Activated T-cell treated with anti-CD3 and anti-CD28 coated beads, Interleukin-2, amount 50 U/mL, for 24 hours (primary cell): ENCODE results near the gene MAP3K2.

Experiments
- DNase-seq: peaks from one replicate; pipeline ENCODE4 v3.0.0-alpha.2; 2020
- H3K27ac Mint-ChIP-seq: 2 replicates; pipeline ENCODE4 v1.8.0; 2020; ENCODE audit warnings: mild to moderate bottlenecking, mixed read lengths
- H3K27me3 Mint-ChIP-seq: 2 replicates; pipeline ENCODE4 v1.8.0; 2020; ENCODE audit warnings: mixed read lengths
- H3K36me3 Mint-ChIP-seq: 2 replicates; pipeline ENCODE4 v1.8.0; 2020; ENCODE audit warnings: low read depth, mixed read lengths
- H3K4me1 Mint-ChIP-seq: 2 replicates; pipeline ENCODE4 v1.8.0; 2020; ENCODE audit warnings: low read depth, mixed read lengths
- H3K4me3 Mint-ChIP-seq: 2 replicates; pipeline ENCODE4 v1.8.0; 2020; ENCODE audit warnings: mild to moderate bottlenecking, moderate library complexity, mixed read lengths
- H3K9me3 Mint-ChIP-seq: 2 replicates; pipeline ENCODE4 v1.8.0; 2020; ENCODE audit warnings: mixed read lengths

MAP3K2 gene

GRCh38 chr2:127293748-127294562, 93.8 kb downstream of the MAP3K2 start, which contains the start of gene ERCC3:
TSS of gene ERCC3 (minus strand) at chr2:127294144. CDS start at chr2:127294081, 63 bp downstream.
- Mint-ChIP-seq H3K4me3 (peak within 1 kb of the TSS; percentile 100), H3K4me1 (peaks cover 31% of the 10 kb centered on the region), H3K27ac (peak within 1 kb of the TSS; percentile 99)

GRCh38 chr2:127293386-127293747, 94.4 kb downstream of the MAP3K2 start:
- H3K36me3 Mint-ChIP-seq: peaks cover 60% of the 10 kb centered on the region
- peaks cover 31% of the 10 kb centered on the region for H3K4me1 Mint-ChIP-seq
- H3K27me3 Mint-ChIP-seq: no peaks in the 10 kb centered on the region
- H3K4me3 Mint-ChIP-seq: peak overlapping the region; percentile 100
- DNase-seq: no peak
- no peaks in the 10 kb centered on the region for H3K9me3 Mint-ChIP-seq
- peak overlapping the region; percentile 99 for H3K27ac Mint-ChIP-seq

More at GRCh38 chr2:127293748-127294562, 93.8 kb downstream of the MAP3K2 start, which contains the start of gene ERCC3:
- Mint-ChIP-seq H3K36me3 (peaks cover 54% of the 10 kb centered on the region), H3K27me3 (no peaks in the 10 kb centered on the region), H3K9me3 (no peaks in the 10 kb centered on the region)
- DNase-seq: peak; percentile 90

DNA sequence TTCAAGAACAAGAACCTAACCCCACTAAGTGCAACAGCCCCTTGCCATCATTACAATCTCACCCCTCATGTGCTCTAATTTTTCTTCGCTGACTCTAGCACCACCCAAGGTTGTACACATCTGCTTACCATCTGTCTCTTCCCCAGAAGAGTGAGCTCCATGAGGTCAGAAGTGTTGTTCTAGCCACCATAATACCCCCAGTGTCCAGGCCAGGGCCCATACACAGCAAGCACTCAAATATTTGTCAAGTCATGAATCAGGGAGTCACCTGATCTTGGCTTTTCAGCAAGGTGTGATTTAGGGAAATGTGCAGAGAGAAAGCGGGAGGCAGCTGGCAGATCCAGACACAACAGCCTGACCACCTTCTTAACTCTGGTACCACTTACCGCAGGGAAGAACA, 99.5 kb downstream of the MAP3K2 start:
- no peaks in the 10 kb centered on the region for H3K27me3 Mint-ChIP-seq
- H3K4me1 Mint-ChIP-seq: peaks cover 40% of the 10 kb centered on the region
- H3K4me3 Mint-ChIP-seq: no peak overlapping the region
- no peak for DNase-seq
- H3K36me3 Mint-ChIP-seq: peaks cover 99% of the 10 kb centered on the region
- H3K9me3 Mint-ChIP-seq: no peaks in the 10 kb centered on the region
- H3K27ac Mint-ChIP-seq: peak overlapping the region; percentile 7

DNA sequence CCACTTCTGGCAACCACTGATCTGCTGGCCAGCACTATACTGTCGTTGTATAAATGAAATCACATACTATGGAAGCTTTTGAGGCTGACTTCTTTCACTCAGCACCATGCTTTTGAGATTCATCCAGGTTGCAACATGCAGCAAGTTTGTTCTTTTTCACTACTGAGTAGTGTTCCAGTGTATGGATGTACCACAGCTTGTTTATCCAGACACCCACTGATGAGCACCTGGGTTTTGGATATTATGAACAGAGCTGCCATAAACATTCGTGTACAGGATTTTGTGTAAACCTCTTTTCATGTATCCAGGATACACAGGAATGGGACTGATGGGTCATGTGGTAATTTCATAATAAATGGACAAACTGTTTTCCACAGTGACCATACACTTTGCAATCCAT, 104.5 kb downstream of the MAP3K2 start:
- H3K27ac Mint-ChIP-seq: no peak overlapping the region
- DNase-seq: no peak
- H3K9me3 Mint-ChIP-seq: no peaks in the 10 kb centered on the region
- peaks cover 98% of the 10 kb centered on the region for H3K36me3 Mint-ChIP-seq
- peaks cover 34% of the 10 kb centered on the region for H3K4me1 Mint-ChIP-seq
- no peak overlapping the region for H3K4me3 Mint-ChIP-seq
- H3K27me3 Mint-ChIP-seq: no peaks in the 10 kb centered on the region

DNA sequence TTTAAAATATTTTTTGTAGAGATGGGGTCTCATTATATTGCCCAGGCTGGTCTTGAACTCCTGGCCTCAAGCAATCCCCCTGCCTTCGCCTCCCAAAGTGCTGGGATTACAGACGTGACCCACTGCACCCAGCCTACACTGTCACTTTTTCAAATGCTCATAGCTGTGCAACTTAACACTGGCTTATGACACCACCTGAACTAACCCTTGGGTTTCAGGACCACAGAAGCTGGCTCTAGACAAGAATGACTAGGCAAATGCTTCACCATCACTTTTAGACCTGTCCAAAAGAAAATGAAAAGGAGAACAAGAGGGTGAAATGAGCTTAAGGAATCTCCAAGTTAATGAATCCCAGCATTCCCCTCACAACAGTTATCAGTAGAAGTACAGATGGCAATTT, 107.1 kb downstream of the MAP3K2 start:
- no peak overlapping the region for H3K4me3 Mint-ChIP-seq
- no peak for DNase-seq
- peak overlapping the region; percentile 58 for H3K27ac Mint-ChIP-seq
- no peaks in the 10 kb centered on the region for H3K27me3 Mint-ChIP-seq
- H3K4me1 Mint-ChIP-seq: peaks cover 38% of the 10 kb centered on the region
- no peaks in the 10 kb centered on the region for H3K9me3 Mint-ChIP-seq
- H3K36me3 Mint-ChIP-seq: peaks cover 96% of the 10 kb centered on the region

DNA sequence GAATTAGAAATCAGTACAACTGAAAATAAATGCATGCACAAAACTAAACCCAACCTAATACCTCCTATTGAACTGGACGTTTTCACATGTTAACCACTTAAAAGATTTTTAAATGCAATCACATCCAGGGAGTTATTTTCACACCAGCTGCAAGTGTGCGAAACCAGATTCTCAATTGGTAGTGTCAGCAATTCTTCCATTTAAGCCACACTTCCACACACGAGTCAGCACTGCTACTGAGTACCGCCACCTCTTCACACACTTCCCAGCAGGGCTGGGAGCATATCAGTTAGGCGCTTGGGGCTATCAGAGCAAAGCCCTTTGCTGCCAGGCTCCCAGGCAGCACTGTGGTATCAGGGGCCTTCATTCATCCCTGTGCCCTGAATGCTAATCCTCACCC, 108.0 kb downstream of the MAP3K2 start:
- Mint-ChIP-seq H3K36me3 (peaks cover 96% of the 10 kb centered on the region), H3K27me3 (no peaks in the 10 kb centered on the region), H3K4me3 (no peak overlapping the region), H3K27ac (no peak overlapping the region), H3K4me1 (peaks cover 37% of the 10 kb centered on the region), H3K9me3 (no peaks in the 10 kb centered on the region)
- DNase-seq: no peak

GRCh38 chr2:127278959-127279358, 108.8 kb downstream of the MAP3K2 start:
- H3K36me3 Mint-ChIP-seq: peaks cover 95% of the 10 kb centered on the region
- no peak for DNase-seq
- no peaks in the 10 kb centered on the region for H3K9me3 Mint-ChIP-seq
- peak overlapping the region; percentile 11 for H3K27ac Mint-ChIP-seq
- H3K4me1 Mint-ChIP-seq: peaks cover 31% of the 10 kb centered on the region
- H3K27me3 Mint-ChIP-seq: no peaks in the 10 kb centered on the region
- no peak overlapping the region for H3K4me3 Mint-ChIP-seq

DNA sequence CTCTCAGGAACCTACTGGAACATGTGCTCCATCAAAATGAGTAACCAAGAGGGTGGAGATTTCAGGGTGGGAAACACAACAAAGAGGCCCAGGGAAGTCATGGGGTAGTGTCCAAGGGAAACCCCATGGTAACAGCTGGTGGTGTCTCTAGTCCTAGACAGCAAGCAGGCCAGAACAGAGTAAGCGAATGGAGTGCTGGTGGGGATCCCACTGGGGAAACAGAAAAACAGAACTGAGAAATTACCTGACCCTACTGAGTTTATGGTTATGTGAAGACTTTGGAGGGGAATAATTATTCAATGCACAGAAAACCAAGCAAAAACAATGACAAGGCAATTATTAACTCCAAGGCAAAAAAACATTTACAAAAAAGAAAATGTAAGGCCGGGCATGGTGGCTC, 110.7 kb downstream of the MAP3K2 start:
- Mint-ChIP-seq H3K27me3 (no peaks in the 10 kb centered on the region), H3K9me3 (no peaks in the 10 kb centered on the region), H3K27ac (peak overlapping the region; percentile 66), H3K4me3 (no peak overlapping the region), H3K4me1 (peaks cover 14% of the 10 kb centered on the region), H3K36me3 (peaks cover 96% of the 10 kb centered on the region)
- no peak for DNase-seq

DNA sequence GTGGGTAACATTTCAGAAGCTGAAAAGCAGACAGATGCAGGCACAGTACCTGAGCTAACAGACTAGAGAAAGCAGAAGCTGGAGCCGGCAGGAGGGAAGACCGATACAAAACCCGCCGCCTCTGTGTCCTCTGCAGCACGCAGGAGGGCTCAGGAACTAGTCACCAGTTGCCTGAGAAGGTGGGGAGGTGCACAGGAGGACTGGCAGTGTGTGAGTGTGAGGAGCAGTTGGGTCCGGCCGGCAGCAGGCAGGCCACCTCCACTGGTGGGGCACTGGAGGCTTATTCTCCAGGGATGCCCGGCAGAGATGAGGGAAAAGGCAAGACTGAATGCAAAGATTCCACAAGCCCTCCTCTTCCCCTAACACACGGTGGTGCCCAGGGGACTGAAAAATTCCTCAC, 112.0 kb downstream of the MAP3K2 start:
- Mint-ChIP-seq H3K4me1 (peaks cover 12% of the 10 kb centered on the region), H3K27me3 (no peaks in the 10 kb centered on the region), H3K4me3 (no peak overlapping the region), H3K36me3 (peaks cover 94% of the 10 kb centered on the region), H3K27ac (no peak overlapping the region), H3K9me3 (no peaks in the 10 kb centered on the region)
- no peak for DNase-seq

- Mint-ChIP-seq H3K9me3 (no peaks in the 10 kb centered on the region), H3K36me3 (peaks cover 96% of the 10 kb centered on the region), H3K27ac (no peak overlapping the region), H3K27me3 (no peaks in the 10 kb centered on the region), H3K4me1 (peaks cover 12% of the 10 kb centered on the region), H3K4me3 (no peak overlapping the region)
- no peak for DNase-seq
Observed at GRCh38 chr2:127275356-127275755, 112.4 kb downstream of the MAP3K2 start.

DNA sequence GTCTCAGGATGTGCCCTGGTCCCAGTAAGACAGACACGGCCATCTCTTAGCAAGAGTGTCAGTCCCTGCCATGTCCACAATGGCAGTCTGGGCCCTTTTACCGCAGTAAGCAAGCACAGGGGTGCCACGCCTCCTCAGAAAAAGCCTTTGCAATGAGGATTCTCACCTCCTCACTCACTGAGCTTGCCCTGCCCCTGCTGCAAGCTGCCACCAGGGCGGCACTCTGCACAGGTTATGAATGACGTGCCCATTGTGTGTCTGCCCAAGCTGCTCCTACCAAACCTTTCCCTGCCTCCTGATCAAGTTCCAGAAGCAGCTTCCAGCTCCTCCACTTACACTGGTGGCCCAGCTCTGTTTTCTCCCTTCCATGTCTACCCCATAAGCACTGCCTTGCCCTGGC, 117.1 kb downstream of the MAP3K2 start:
- peaks cover 92% of the 10 kb centered on the region for H3K36me3 Mint-ChIP-seq
- H3K9me3 Mint-ChIP-seq: no peaks in the 10 kb centered on the region
- H3K4me1 Mint-ChIP-seq: no peaks in the 10 kb centered on the region
- no peak overlapping the region for H3K27ac Mint-ChIP-seq
- no peak overlapping the region for H3K4me3 Mint-ChIP-seq
- H3K27me3 Mint-ChIP-seq: no peaks in the 10 kb centered on the region
- no peak for DNase-seq

GRCh38 chr2:127261804-127262406, 125.9 kb downstream of the MAP3K2 start:
- no peak overlapping the region for H3K4me3 Mint-ChIP-seq
- H3K36me3 Mint-ChIP-seq: peaks cover 95% of the 10 kb centered on the region
- DNase-seq: no peak
- H3K27ac Mint-ChIP-seq: no peak overlapping the region
- H3K4me1 Mint-ChIP-seq: no peaks in the 10 kb centered on the region
- H3K9me3 Mint-ChIP-seq: no peaks in the 10 kb centered on the region
- H3K27me3 Mint-ChIP-seq: no peaks in the 10 kb centered on the region

GRCh38 chr2:127259355-127259754, 128.4 kb downstream of the MAP3K2 start:
- peaks cover 93% of the 10 kb centered on the region for H3K36me3 Mint-ChIP-seq
- H3K9me3 Mint-ChIP-seq: no peaks in the 10 kb centered on the region
- no peaks in the 10 kb centered on the region for H3K27me3 Mint-ChIP-seq
- no peak for DNase-seq
- H3K27ac Mint-ChIP-seq: no peak overlapping the region
- no peak overlapping the region for H3K4me3 Mint-ChIP-seq
- no peaks in the 10 kb centered on the region for H3K4me1 Mint-ChIP-seq

DNA sequence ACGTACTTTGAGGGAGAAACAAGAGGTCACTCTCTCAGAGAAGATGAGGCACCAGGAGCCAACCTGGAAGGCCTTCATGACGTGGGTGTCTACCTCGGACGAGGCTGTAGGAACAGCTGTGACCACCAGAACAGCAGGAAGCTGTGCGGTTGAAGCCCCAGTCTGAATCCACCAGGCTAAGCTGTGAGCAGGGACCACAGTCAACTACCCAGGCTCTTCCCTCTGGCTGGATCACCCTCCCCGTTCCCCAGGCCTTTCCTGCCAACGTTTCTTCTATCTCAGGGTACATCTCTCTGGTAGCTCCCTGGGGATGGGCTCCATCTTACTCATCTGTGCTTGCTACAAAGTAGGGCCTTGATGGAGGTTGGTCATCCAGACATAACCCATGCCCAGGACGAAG, 130.9 kb downstream of the MAP3K2 start:
- Mint-ChIP-seq H3K4me1 (no peaks in the 10 kb centered on the region), H3K9me3 (no peaks in the 10 kb centered on the region), H3K27me3 (no peaks in the 10 kb centered on the region), H3K36me3 (peaks cover 85% of the 10 kb centered on the region), H3K27ac (no peak overlapping the region), H3K4me3 (no peak overlapping the region)
- DNase-seq: no peak

DNA sequence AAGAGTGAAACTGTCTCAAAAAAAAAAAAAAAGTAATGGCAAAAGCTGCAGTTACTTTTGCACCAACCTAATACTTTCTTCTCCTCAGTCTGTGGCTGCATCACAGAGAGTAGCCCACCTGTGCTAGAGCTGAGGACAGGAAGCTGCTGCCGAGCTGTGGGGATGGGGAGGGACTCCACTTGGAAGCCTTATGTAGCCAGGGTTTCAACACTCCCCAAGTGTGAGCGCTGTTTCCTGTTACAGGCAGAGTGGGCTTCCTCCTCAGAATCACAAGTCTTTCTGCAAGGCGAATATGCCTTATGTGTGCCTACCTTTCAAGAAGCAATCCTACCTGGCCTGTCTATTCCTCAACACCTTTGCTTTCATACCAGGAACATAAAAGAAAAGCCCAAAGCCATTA, 131.4 kb downstream of the MAP3K2 start:
- peak overlapping the region; percentile 44 for H3K27ac Mint-ChIP-seq

More for the DNA sequence above, 131.4 kb downstream of the MAP3K2 start:
- H3K9me3 Mint-ChIP-seq: no peaks in the 10 kb centered on the region
- peaks cover 83% of the 10 kb centered on the region for H3K36me3 Mint-ChIP-seq
- H3K4me1 Mint-ChIP-seq: no peaks in the 10 kb centered on the region
- DNase-seq: no peak
- no peaks in the 10 kb centered on the region for H3K27me3 Mint-ChIP-seq
- no peak overlapping the region for H3K4me3 Mint-ChIP-seq
